Lower lobe of right lung (tissue), 2 donors: Measurements from ENCODE around the gene RASGRP3. TPM values are rescaled to one million over a fixed set of nuclear protein-coding genes. Genes with fewer than 3 reads are reported as not detected.
A peak's percentile ranks its signal among the peaks of the same experiment; 100 is the strongest.

Source experiments
- ATAC-seq, 2 donors: fragments of 200-7000 bp; cut with Tn5 transposase; one replicate each; pipeline ENCODE4 v1.9.1; 2020 to 2022; ENCODE audit warnings: mild to moderate bottlenecking in 2 of 2, moderate library complexity in 2 of 2
- DNase-seq: peaks from one replicate; pipeline ENCODE4 v3.0.0-alpha.2; 2020
- H3K27ac ChIP-seq: fragments of 200-600 bp; one replicate; pipeline ENCODE4 v1.8.0; 2022
- H3K27me3 ChIP-seq: fragments of 200-600 bp; one replicate; pipeline ENCODE4 v1.8.0; 2022; ENCODE audit warnings: low read depth
- H3K36me3 ChIP-seq: fragments of 200-600 bp; one replicate; pipeline ENCODE4 v1.8.0; 2022; ENCODE audit warnings: mild to moderate bottlenecking
- H3K4me1 ChIP-seq: fragments of 200-600 bp; one replicate; pipeline ENCODE4 v1.8.0; 2022
- H3K4me3 ChIP-seq: fragments of 200-600 bp; one replicate; pipeline ENCODE4 v1.8.0; 2022; ENCODE audit warnings: mild to moderate bottlenecking
- H3K9me3 ChIP-seq: fragments of 200-600 bp; one replicate; pipeline ENCODE4 v1.8.0; 2022
- CTCF ChIP-seq: fragments of 200-600 bp; IDR thresholded peaks from one replicate; pipeline ENCODE4 v1.8.0; 2022; ENCODE audit warnings: antibody characterized with exemption, mild to moderate bottlenecking
- intact Hi-C: fragments of 100-400 bp; cut with DNase I; formaldehyde crosslinking; loops from one replicate; pipeline ENCODE4 v1.11.0; 2022
- total RNA-seq: library from RNA; stranded (reverse); fragmentation: NEBNext Ultra II Directional; extraction: Animal tissue kit (Norgen Biotek cat#: 25700); gene quantifications from one replicate; pipeline ENCODE4 v1.2.1, GENCODE V29; 2021
- donor health status: DM: no; HTN: yes; CAD: no; lungs with severe emphysema.

Gene RASGRP3
- total RNA-seq, 1 donor from 2014 or later = 13.7 TPM

GRCh38 chr2:33475224-33476130 lies 972 bp upstream of the RASGRP3 start:
- no peaks in the 10 kb centered on the region for H3K9me3 ChIP-seq
- DNase-seq = peak; percentile 76
- peak; percentile 79 for TF ChIP-seq CTCF

GRCh38 chr2:33476793-33477190 lies 343 bp downstream of the RASGRP3 start:
- peaks cover 28% of the 10 kb centered on the region for H3K4me1 ChIP-seq
- H3K9me3 ChIP-seq = no peaks in the 10 kb centered on the region
- TF ChIP-seq CTCF = no peak
- H3K36me3 ChIP-seq = no peaks in the 10 kb centered on the region
- DNase-seq (no peak), ATAC-seq (no peak)
- peak overlapping the region; percentile 87 for H3K27ac ChIP-seq
- intact Hi-C loops = no loop called here
- peak overlapping the region; percentile 67 for H3K4me3 ChIP-seq
- H3K27me3 ChIP-seq = no peaks in the 10 kb centered on the region

More at GRCh38 chr2:33475224-33476130, 972 bp upstream of the RASGRP3 start:
- no peaks in the 10 kb centered on the region for H3K27me3 ChIP-seq
- H3K4me3 ChIP-seq = peak overlapping the region; percentile 67
- H3K27ac ChIP-seq = peak overlapping the region; percentile 87
- H3K36me3 ChIP-seq = no peaks in the 10 kb centered on the region
- peak; percentile 87 to 88 for ATAC-seq
- H3K4me1 ChIP-seq = peaks cover 28% of the 10 kb centered on the region
- intact Hi-C loops = no loop called here

- no peaks in the 10 kb centered on the region for H3K27me3 ChIP-seq
- H3K36me3 ChIP-seq = no peaks in the 10 kb centered on the region
- no peak for TF ChIP-seq CTCF
- H3K9me3 ChIP-seq = no peaks in the 10 kb centered on the region
- peak overlapping the region; percentile 67 for H3K4me3 ChIP-seq
- H3K4me1 ChIP-seq = peaks cover 28% of the 10 kb centered on the region
- intact Hi-C loops = no loop called here
- H3K27ac ChIP-seq = peak overlapping the region; percentile 87
- ATAC-seq (peak in 1 of 2 donors; percentile 1), DNase-seq (peak; percentile 64)
Observed at GRCh38 chr2:33477473-33478468, 1.3 kb downstream of the RASGRP3 start.

- Histone ChIP-seq H3K4me1 (peaks cover 35% of the 10 kb centered on the region), H3K27me3 (no peaks in the 10 kb centered on the region), H3K9me3 (no peaks in the 10 kb centered on the region), H3K27ac (no peak overlapping the region), H3K4me3 (no peak overlapping the region), H3K36me3 (no peaks in the 10 kb centered on the region)
- TF ChIP-seq CTCF = no peak
- DNase-seq (no peak), ATAC-seq (no peak)
- intact Hi-C loops = no loop called here
Observed at GRCh38 chr2:33478968-33479731, 2.7 kb downstream of the RASGRP3 start.

GRCh38 chr2:33482518-33482917 lies 6.1 kb downstream of the RASGRP3 start:
- Histone ChIP-seq H3K4me3 (no peak overlapping the region), H3K4me1 (peaks cover 38% of the 10 kb centered on the region), H3K27ac (no peak overlapping the region), H3K27me3 (no peaks in the 10 kb centered on the region), H3K9me3 (no peaks in the 10 kb centered on the region), H3K36me3 (no peaks in the 10 kb centered on the region)
- DNase-seq (no peak), ATAC-seq (no peak)
- intact Hi-C loops = no loop called here
- no peak for TF ChIP-seq CTCF
